Central memory CD4-positive, alpha-beta T cell (primary cell): ENCODE data around the gene JADE2.

Experiments
- DNase-seq: peaks from one replicate; pipeline ENCODE4 v3.0.0; 2022

The JADE2 gene

GRCh38 chr5:134571693-134572405, 46.4 kb downstream of the JADE2 start:
- DNase-seq: no peak

GRCh38 chr5:134572811-134573210, 47.3 kb downstream of the JADE2 start:
- DNase-seq: no peak

- no peak for DNase-seq
Observed at GRCh38 chr5:134574521-134574920, 49.1 kb downstream of the JADE2 start.

- no peak for DNase-seq
Observed at GRCh38 chr5:134575316-134575715, 49.8 kb downstream of the JADE2 start.

- DNase-seq: no peak
Observed at GRCh38 chr5:134576386-134577021, 51.0 kb downstream of the JADE2 start.

GRCh38 chr5:134577022-134577795, 51.7 kb downstream of the JADE2 start:
- no peak for DNase-seq

GRCh38 chr5:134577796-134578577, 52.5 kb downstream of the JADE2 start:
- peak; percentile 63 for DNase-seq

- no peak for DNase-seq
Observed at GRCh38 chr5:134578578-134579283, 53.3 kb downstream of the JADE2 start.

- DNase-seq: no peak
Observed at GRCh38 chr5:134579284-134579771, 53.9 kb downstream of the JADE2 start.

- no peak for DNase-seq
Observed at GRCh38 chr5:134580001-134580460, 54.6 kb downstream of the JADE2 start.

GRCh38 chr5:134581241-134581981, 55.9 kb downstream of the JADE2 start:
- no peak for DNase-seq

- DNase-seq: no peak
Observed at GRCh38 chr5:134582281-134582680, 56.8 kb downstream of the JADE2 start.

GRCh38 chr5:134582941-134583340, 57.5 kb downstream of the JADE2 start:
- no peak for DNase-seq

- no peak for DNase-seq
Observed at GRCh38 chr5:134583766-134584165, 58.3 kb downstream of the JADE2 start.

- no peak for DNase-seq
Observed at GRCh38 chr5:134584662-134585061, 59.2 kb downstream of the JADE2 start.

GRCh38 chr5:134585966-134586365, 60.5 kb downstream of the JADE2 start:
- no peak for DNase-seq

GRCh38 chr5:134586866-134587524, 61.5 kb downstream of the JADE2 start:
- DNase-seq: peak; percentile 67

- DNase-seq: no peak
Observed at GRCh38 chr5:134590992-134591659, 65.7 kb downstream of the JADE2 start.

- DNase-seq: no peak
Observed at GRCh38 chr5:134592141-134592746, 66.8 kb downstream of the JADE2 start.

GRCh38 chr5:134594336-134594735, 68.9 kb downstream of the JADE2 start:
- DNase-seq: no peak
